GM12878 (cell line): ENCODE results near the gene DUSP8. TPM values are rescaled to one million over a fixed set of nuclear protein-coding genes. Genes with fewer than 3 reads are reported as not detected.

Experiments used
- ATAC-seq: fragments of 200-7000 bp; cut with Tn5 transposase; 3 replicates; pipeline ENCODE4 v1.9.1; 2020; ENCODE audit warnings: mild to moderate bottlenecking, moderate library complexity
- BruUV-seq: library from RNA; stranded (reverse); fragments of 400-500 nt; replicated peaks from 2 replicates; lab custom pipeline; 2021; lab: Mats Ljungman, UMichigan
- CTCF ChIA-PET: fragments of 300-600 bp; sonication (Branson Sonifier 250); formaldehyde crosslinking; extraction: SDS; loops from one replicate; lab custom pipeline; 2021; ENCODE audit warnings: inconsistent platforms; lab: Yijun Ruan, JAX
- POLR2A ChIA-PET: fragments of 350-600 bp; formaldehyde crosslinking; extraction: SDS; loops from one replicate; lab custom pipeline; 2021; ENCODE audit warnings: inconsistent platforms; lab: Charles Lee
- RAD21 ChIA-PET: fragments of 300-600 bp; sonication (Branson Sonifier 250); formaldehyde crosslinking; loops from one replicate; lab custom pipeline; 2023; ENCODE audit warnings: antibody characterized with exemption; ENCODE audit not compliant: unreplicated experiment; lab: Charles Lee
- SMC1A ChIA-PET: fragments of 300-600 bp; sonication (Branson Sonifier 250); formaldehyde crosslinking; loops from one replicate; lab custom pipeline; 2023; ENCODE audit not compliant: unreplicated experiment, uncharacterized antibody; lab: Charles Lee
- DNase-seq: peaks from one replicate; pipeline ENCODE4 v3.0.0-alpha.2; 2011; ENCODE audit warnings: low read depth, low spot score
- FAIRE-seq: peaks from 3 replicates; lab custom pipeline; 2011; peaks lifted over from hg19 to GRCh38; lab: Jason Lieb, UNC
- H2AFZ ChIP-seq: 2 replicates; pipeline ENCODE4 v1.6.0; 2011; ENCODE audit warnings: low read depth, low read length, control low read depth; ENCODE audit not compliant: control insufficient read depth
- H3K27ac ChIP-seq: 2 replicates; pipeline ENCODE4 v1.5.1; 2011; ENCODE audit warnings: control low read depth; ENCODE audit not compliant: control insufficient read depth, insufficient read depth
- H3K27me3 ChIP-seq, 2 experiments: replicated peaks in 1 of 2; 2 replicates each; pipeline versions ENCODE4 v1.6.0 to v1.6.1; 2011; ENCODE audit warnings: low read length in 1 of 2; ENCODE audit not compliant: control insufficient read depth in 2 of 2, insufficient read depth in 2 of 2
- H3K36me3 ChIP-seq, 2 experiments: 2 replicates each; pipeline ENCODE4 v1.5.1; 2011; ENCODE audit warnings: low read length in 1 of 2; ENCODE audit not compliant: control insufficient read depth in 2 of 2, insufficient read depth in 2 of 2
- H3K4me1 ChIP-seq: 2 replicates; pipeline ENCODE4 v1.6.1; 2011; ENCODE audit warnings: mild to moderate bottlenecking, low read length, moderate library complexity, mixed read lengths; ENCODE audit not compliant: control insufficient read depth, insufficient read depth
- H3K4me2 ChIP-seq: 2 replicates; pipeline ENCODE4 v1.6.0; 2011; ENCODE audit warnings: control low read depth; ENCODE audit not compliant: control insufficient read depth, insufficient read depth
- H3K4me3 ChIP-seq: fragments of 200-600 bp; sonication (generic); 2 replicates; pipeline ENCODE4 v1.5.1; 2016
- H3K79me2 ChIP-seq: 2 replicates; pipeline ENCODE4 v1.6.0; 2011; ENCODE audit warnings: low read length; ENCODE audit not compliant: control insufficient read depth, insufficient read depth
- H3K9ac ChIP-seq: 2 replicates; pipeline ENCODE4 v1.8.0; 2011; ENCODE audit warnings: low read length, control low read depth, mixed read lengths; ENCODE audit not compliant: control insufficient read depth, insufficient read depth
- H3K9me3 ChIP-seq: replicated peaks from 3 replicates; pipeline ENCODE4 v1.5.1; 2011; ENCODE audit warnings: mild to moderate bottlenecking, low read length; ENCODE audit not compliant: control insufficient read depth, insufficient read depth
- H4K20me1 ChIP-seq: 2 replicates; pipeline ENCODE4 v1.6.0; 2011; ENCODE audit not compliant: control insufficient read depth, insufficient read depth
- FOXM1 ChIP-seq: IDR thresholded peaks from 2 replicates; pipeline ENCODE4 v1.6.1; 2012; ENCODE audit warnings: low read depth, mild to moderate bottlenecking, inconsistent platforms, low read length, moderate library complexity
- IKZF1 ChIP-seq: fragments of 450-650 bp; conservative IDR thresholded peaks from 2 replicates; pipeline ENCODE4 v1.6.1; 2017; ENCODE audit warnings: antibody characterized with exemption, mild to moderate bottlenecking
- NFXL1 ChIP-seq: fragments of 450-650 bp; IDR thresholded peaks from 2 replicates; pipeline ENCODE4 v1.6.1; 2017; ENCODE audit warnings: antibody characterized with exemption, mild to moderate bottlenecking, borderline replicate concordance
- TCF3 ChIP-seq: IDR thresholded peaks from 2 replicates; pipeline ENCODE4 v1.6.1; 2012; ENCODE audit warnings: low read depth, mild to moderate bottlenecking, low read length, borderline replicate concordance; ENCODE audit not compliant: insufficient read depth
- WGBS: methylation state at CpG from one replicate; pipeline ENCODE4 v1.1.6; 2016; ENCODE audit warnings: low lambda C conversion rate; ENCODE audit not compliant: insufficient replicate concordance, insufficient coverage; ENCODE audit errors: missing lambda C conversion rate; 5-methylcytosine and 5-hydroxymethylcytosine counted together
- in situ Hi-C: fragments of 300-500 bp; cut with MboI; formaldehyde crosslinking; loops from 9 replicates; pipeline ENCODE4 v1.14.3; 2018; ENCODE audit warnings: mixed read lengths
- intact Hi-C: fragments of 100-400 bp; cut with micrococcal nuclease; formaldehyde crosslinking; loops from one replicate; pipeline ENCODE4 v1.14.2; 2022; ENCODE audit not compliant: unreplicated experiment
- polyA plus RNA-seq, 11 experiments: library from polyadenylated mRNA; depleted of rRNA in 4 of 11; unstranded in 6 of 11; stranded (reverse) in 5 of 11; fragments of >200 nt; fragmentation: Nextera tagmentation in 4 of 11; fragmentation: Illumina TruSeq in 1 of 11; extraction: Ambion mirVana in 4 of 11; extraction: Trizol in 1 of 11; gene quantifications; 1 replicate in 1 of 11; 2 replicates in 10 of 11; pipeline versions ENCODE4 v1.2.1 to v1.2.3, GENCODE V29; 2011 to 2016; ENCODE audit warnings: inconsistent platforms in 2 of 11, missing spikeins in 2 of 11, low read depth in 1 of 11
- total RNA-seq, 4 experiments: library from RNA; depleted of rRNA in 3 of 4; stranded (reverse); fragments of >200 nt in 3 of 4; fragmentation: Illumina TruSeq in 1 of 4; extraction: Trizol in 1 of 4; gene quantifications; 2 replicates each; pipeline versions ENCODE4 v1.2.1 to v1.2.3, GENCODE V29; 2013 to 2021

The DUSP8 gene
- total and polyA plus RNA-seq, 10 of the 15 experiments (the other 5 are each of a cell fraction or from before 2014, with no cell fraction given) = 0.04 to 1.7 (median 0.26) TPM; not detected in 6

- Histone ChIP-seq H2AFZ (no peak overlapping the region), H3K4me2 (no peak overlapping the region), H3K79me2 (peaks cover 7% of the 10 kb centered on the region), H3K27me3 (no peaks in the 10 kb centered on the region), H3K9ac (no peak overlapping the region), H3K4me3 (no peak overlapping the region), H4K20me1 (no peaks in the 10 kb centered on the region; the same call in 1 of the 2 replicates), H3K4me1 (peaks cover 10% of the 10 kb centered on the region), H3K9me3 (no peaks in the 10 kb centered on the region), H3K36me3 (no peaks in the 10 kb centered on the region; a peak in 1 of 4 replicates), H3K27ac (no peak overlapping the region)
- ChIA-PET CTCF (no interaction called here), POLR2A (no interaction called here), RAD21 (interaction anchor here (1.2 kb wide), 2 partner anchors 55 to 257 kb away, joined by 3 to 4 read pairs; no protein-coding TSS in a partner anchor), SMC1A (no interaction called here)
- BruUV-seq = no TSS peak
- TF ChIP-seq NFXL1 (no peak), IKZF1 (no peak), TCF3 (no peak)
- DNase-seq (no peak), FAIRE-seq (no peak), ATAC-seq (no peak)
- WGBS = 77% methylated on average over 17 of the region's 17 CpGs
- intact Hi-C loops (no loop called here), in situ Hi-C loops (no loop called here)
Measured at GRCh38 chr11:1519028-1520010, 52.8 kb downstream of the DUSP8 start.

- POLR2A ChIA-PET = no interaction called here
- DNase-seq (no peak), ATAC-seq (no peak), FAIRE-seq (no peak)
- WGBS = 95% methylated on average over 23 of the region's 23 CpGs
- Histone ChIP-seq H3K4me3 (no peak overlapping the region), H3K79me2 (peaks cover 5% of the 10 kb centered on the region), H3K9ac (no peak overlapping the region), H3K36me3 (no peaks in the 10 kb centered on the region; a peak in 1 of 4 replicates), H2AFZ (no peak overlapping the region), H3K27ac (no peak overlapping the region), H3K27me3 (no peaks in the 10 kb centered on the region), H3K9me3 (no peaks in the 10 kb centered on the region), H3K4me1 (peaks cover 10% of the 10 kb centered on the region), H3K4me2 (no peak overlapping the region), H4K20me1 (no peaks in the 10 kb centered on the region; the same call in 1 of the 2 replicates)
- intact Hi-C loops = no loop called here
- in situ Hi-C loops = no loop called here
- CTCF ChIA-PET = no interaction called here
- BruUV-seq = no TSS peak
- RAD21 ChIA-PET = no interaction called here
- no peak for TF ChIP-seq FOXM1
- SMC1A ChIA-PET = interaction anchor here (1.0 to 1.6 kb wide), 2 partner anchors 28 to 57 kb away, joined by 3 read pairs; no protein-coding TSS in a partner anchor
Measured at GRCh38 chr11:1518301-1518700, 53.8 kb downstream of the DUSP8 start.
